Mesenchymal stem cell (in vitro differentiated cells and primary cell): Measurements from ENCODE around the gene SNAP47.

Experiments used
- DNase-seq: peaks from one replicate; pipeline ENCODE4 v3.0.0-alpha.2; 2013
- H2AFZ ChIP-seq: one replicate; pipeline ENCODE4 v1.6.1; 2013; ENCODE audit warnings: low read depth, mild to moderate bottlenecking, control low read depth, inconsistent platforms, low read length, moderate library complexity
- H2AK5ac ChIP-seq: 2 replicates; pipeline ENCODE4 v1.6.1; 2013; ENCODE audit warnings: low read length, moderate library complexity, mild to moderate bottlenecking, inconsistent platforms; ENCODE audit not compliant: severe bottlenecking
- H2BK120ac ChIP-seq: one replicate; pipeline ENCODE4 v1.6.1; 2013; ENCODE audit warnings: low read depth, mild to moderate bottlenecking, inconsistent platforms, low read length, moderate library complexity
- H2BK12ac ChIP-seq, 2 experiments: one replicate each; pipeline ENCODE4 v1.6.1; 2013; ENCODE audit warnings: inconsistent platforms in 2 of 2, low read length in 2 of 2, mild to moderate bottlenecking in 2 of 2, moderate library complexity in 2 of 2, control low read depth in 1 of 2
- H2BK15ac ChIP-seq: one replicate; pipeline ENCODE4 v1.6.1; 2013; ENCODE audit warnings: mild to moderate bottlenecking, low read depth, inconsistent platforms; ENCODE audit not compliant: poor library complexity, severe bottlenecking
- H2BK5ac ChIP-seq: 2 replicates; pipeline ENCODE4 v1.6.1; 2013; ENCODE audit warnings: low read depth, mild to moderate bottlenecking, low read length, control low read depth, inconsistent platforms; ENCODE audit not compliant: poor library complexity, severe bottlenecking
- H3K14ac ChIP-seq, 2 experiments: one replicate each; pipeline ENCODE4 v1.6.1; 2013; ENCODE audit warnings: inconsistent platforms in 2 of 2, low read length in 2 of 2, control low read depth in 1 of 2, mild to moderate bottlenecking in 1 of 2, moderate library complexity in 1 of 2
- H3K18ac ChIP-seq, 2 experiments: one replicate each; pipeline ENCODE4 v1.6.1; 2013; ENCODE audit warnings: inconsistent platforms in 2 of 2, low read length in 2 of 2, control low read depth in 1 of 2, low read depth in 1 of 2, mild to moderate bottlenecking in 1 of 2
- H3K23ac ChIP-seq, 2 experiments: one replicate each; pipeline ENCODE4 v1.6.1; 2013; ENCODE audit warnings: inconsistent platforms in 2 of 2, low read length in 2 of 2, mild to moderate bottlenecking in 2 of 2, moderate library complexity in 2 of 2, control low read depth in 1 of 2
- H3K27ac ChIP-seq: 2 replicates; pipeline ENCODE4 v1.5.1; 2013; ENCODE audit warnings: mild to moderate bottlenecking, moderate library complexity, low read length, control low read depth, inconsistent platforms; ENCODE audit not compliant: poor library complexity, severe bottlenecking
- H3K27me3 ChIP-seq, 2 experiments: 2 replicates each; pipeline versions ENCODE4 v1.6.1 to v1.7.0; 2013; ENCODE audit warnings: low read length in 2 of 2, mild to moderate bottlenecking in 2 of 2, moderate library complexity in 2 of 2, control low read depth in 1 of 2, inconsistent platforms in 1 of 2; ENCODE audit not compliant: control insufficient read depth in 1 of 2, insufficient read depth in 1 of 2
- H3K36me3 ChIP-seq, 2 experiments: 2 replicates each; pipeline versions ENCODE4 v1.6.1 to v1.7.0; 2013; ENCODE audit warnings: low read length in 2 of 2, control low read depth in 1 of 2, inconsistent platforms in 1 of 2, low read depth in 1 of 2, mild to moderate bottlenecking in 1 of 2; ENCODE audit not compliant: insufficient read depth in 2 of 2, control insufficient read depth in 1 of 2
- H3K4ac ChIP-seq, 2 experiments: one replicate each; pipeline ENCODE4 v1.6.1; 2013; ENCODE audit warnings: inconsistent platforms in 2 of 2, low read length in 2 of 2, mild to moderate bottlenecking in 2 of 2, moderate library complexity in 2 of 2, control low read depth in 1 of 2, low read depth in 1 of 2
- H3K4me1 ChIP-seq: 2 replicates; pipeline ENCODE4 v1.6.1; 2013; ENCODE audit warnings: low read depth, low read length, control low read depth; ENCODE audit not compliant: control insufficient read depth, insufficient read depth
- H3K4me2 ChIP-seq: 2 replicates; pipeline ENCODE4 v1.6.1; 2013; ENCODE audit warnings: low read length, mild to moderate bottlenecking, inconsistent platforms; ENCODE audit not compliant: poor library complexity, severe bottlenecking
- H3K4me3 ChIP-seq, 2 experiments: 2 replicates each; pipeline versions ENCODE4 v1.5.1 to v1.7.0; 2013; ENCODE audit warnings: low read length in 2 of 2, mild to moderate bottlenecking in 2 of 2, control low read depth in 1 of 2, low read depth in 1 of 2; ENCODE audit not compliant: insufficient read depth in 1 of 2
- H3K79me1 ChIP-seq: replicated peaks from 2 replicates; pipeline ENCODE4 v1.6.1; 2013; ENCODE audit warnings: mild to moderate bottlenecking, control low read depth, low read length, inconsistent platforms; ENCODE audit not compliant: poor library complexity, severe bottlenecking
- H3K9ac ChIP-seq: 2 replicates; pipeline ENCODE4 v1.7.0; 2013; ENCODE audit warnings: mild to moderate bottlenecking, low read length, moderate library complexity
- H3K9me3 ChIP-seq: 2 replicates; pipeline ENCODE4 v1.7.0; 2013; ENCODE audit warnings: mild to moderate bottlenecking, low read length; ENCODE audit not compliant: control insufficient read depth
- H4K8ac ChIP-seq: one replicate; pipeline ENCODE4 v1.6.1; 2013; ENCODE audit warnings: inconsistent platforms, mild to moderate bottlenecking, low read length, moderate library complexity
- H4K91ac ChIP-seq: one replicate; pipeline ENCODE4 v1.6.1; 2013; ENCODE audit warnings: mild to moderate bottlenecking, low read length, inconsistent platforms
- WGBS: methylation state at CpG from one replicate; pipeline ENCODE4 v1.1.7; 2013; ENCODE audit warnings: mixed read lengths; 5-methylcytosine and 5-hydroxymethylcytosine counted together

Gene SNAP47

DNA sequence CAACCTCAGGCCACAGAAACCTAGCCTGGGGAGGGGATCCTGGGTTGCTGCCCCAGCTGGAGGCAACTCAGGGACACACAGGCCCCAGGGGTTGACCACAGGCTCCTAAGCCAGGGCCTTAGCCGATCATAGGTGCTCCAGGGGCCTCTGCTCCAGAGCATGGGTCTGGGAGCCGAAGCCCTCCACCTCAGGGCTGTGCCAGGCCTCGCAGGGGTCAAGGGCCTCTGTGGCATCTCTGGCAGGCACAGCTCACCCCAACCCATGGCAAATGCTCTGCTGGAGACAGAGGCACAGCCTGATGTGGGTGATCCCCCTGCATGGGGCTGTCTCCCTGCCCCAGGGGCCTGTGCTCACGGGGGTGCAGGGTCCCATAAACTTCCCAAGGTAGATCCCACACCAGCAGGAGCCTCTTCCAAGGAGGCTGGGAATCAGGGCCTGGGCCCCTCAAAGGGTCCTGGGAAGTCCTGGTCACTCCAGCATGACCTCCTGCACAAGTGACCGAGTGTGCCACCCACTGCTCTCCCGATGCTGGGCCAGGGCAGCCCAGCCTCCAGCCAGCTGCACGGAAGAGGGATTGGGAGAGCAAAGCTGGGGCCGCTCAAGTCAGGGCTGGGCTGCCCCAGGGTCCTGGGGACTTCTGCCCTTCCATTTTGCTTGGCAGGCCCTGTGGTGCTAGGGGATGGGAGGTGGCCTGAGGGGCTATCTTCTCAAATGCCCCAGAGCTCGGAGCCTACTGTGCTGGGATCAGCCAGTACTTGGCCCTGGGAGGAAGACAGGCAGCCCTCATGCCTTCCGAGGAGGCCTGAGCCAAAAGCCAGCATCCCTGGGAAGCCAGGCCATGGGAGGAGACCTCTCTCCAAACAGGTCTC lies 58.1 kb downstream of the SNAP47 start:
- Histone ChIP-seq H2BK12ac (no peak overlapping the region), H3K79me1 (no peaks in the 10 kb centered on the region), H2BK120ac (no peak overlapping the region), H3K9me3 (no peaks in the 10 kb centered on the region), H2AFZ (no peak overlapping the region), H3K4me2 (no peak overlapping the region), H3K36me3 (no peaks in the 10 kb centered on the region), H3K4ac (no peak overlapping the region), H2BK15ac (no peak overlapping the region), H3K18ac (no peak overlapping the region), H3K23ac (no peak overlapping the region), H3K14ac (no peak overlapping the region), H4K8ac (no peak overlapping the region), H4K91ac (no peak overlapping the region), H3K27ac (no peak overlapping the region), H3K4me3 (no peak overlapping the region), H2AK5ac (peak overlapping the region; percentile 46), H3K27me3 (peaks cover 5 to 6% of the 10 kb centered on the region in 2 experiments), H3K4me1 (peaks cover 37% of the 10 kb centered on the region), H2BK5ac (no peak overlapping the region), H3K9ac (peak overlapping the region; percentile 43)
- no peak for DNase-seq
- 80% methylated on average over 10 of the region's 10 CpGs for WGBS

- peak overlapping the region in 1 of 2 experiments; percentile 69 for H3K14ac ChIP-seq
- no peak overlapping the region for H3K4ac ChIP-seq
- no peaks in the 10 kb centered on the region for H3K79me1 ChIP-seq
- H4K8ac ChIP-seq, result no peak overlapping the region
- no peak overlapping the region for H4K91ac ChIP-seq
- peak; percentile 18 for DNase-seq
- no peak overlapping the region for H3K18ac ChIP-seq
- peak overlapping the region; percentile 46 for H2AK5ac ChIP-seq
- no peaks in the 10 kb centered on the region for H3K36me3 ChIP-seq
- no peak overlapping the region for H2BK15ac ChIP-seq
- no peak overlapping the region for H2BK120ac ChIP-seq
- H3K9ac ChIP-seq, result peak overlapping the region; percentile 62
- no peak overlapping the region for H2BK12ac ChIP-seq
- WGBS, result 63% methylated on average over 12 of the region's 12 CpGs
- H3K27ac ChIP-seq, result no peak overlapping the region
- H3K4me3 ChIP-seq, result peak overlapping the region in 1 of 2 experiments; percentile 60
- H3K23ac ChIP-seq, result peak overlapping the region in 1 of 2 experiments; percentile 36
- H3K4me2 ChIP-seq, result no peak overlapping the region
- H3K4me1 ChIP-seq, result peaks cover 30% of the 10 kb centered on the region
- H2BK5ac ChIP-seq, result no peak overlapping the region
- H3K27me3 ChIP-seq, result peaks cover 5 to 10% of the 10 kb centered on the region in 2 experiments
- no peaks in the 10 kb centered on the region for H3K9me3 ChIP-seq
- no peak overlapping the region for H2AFZ ChIP-seq
These were observed 58.9 kb downstream of the SNAP47 start for GRCh38 chr1:227793948-227794816.

DNA sequence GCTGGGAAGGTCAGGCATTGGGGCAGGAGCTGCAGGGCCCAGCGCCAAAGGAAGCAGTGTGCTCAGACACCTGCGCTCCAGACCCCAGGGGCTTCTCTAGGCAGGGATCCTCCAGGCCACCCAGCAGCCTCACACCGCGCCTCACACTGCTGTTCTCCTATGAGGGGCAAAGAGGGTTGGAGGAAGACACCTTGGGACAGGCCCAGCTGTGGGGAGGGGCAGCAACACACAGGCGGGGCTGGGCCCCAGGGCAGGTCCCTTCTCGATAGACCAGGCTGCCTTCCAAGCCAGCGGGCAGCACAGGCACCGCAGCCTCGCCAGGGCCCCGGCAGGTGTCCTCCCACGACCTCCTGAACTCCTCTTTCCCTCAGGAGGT lies 59.6 kb downstream of the SNAP47 start:
- Histone ChIP-seq H2BK120ac (no peak overlapping the region), H3K27me3 (peaks cover 5 to 12% of the 10 kb centered on the region in 2 experiments), H2AFZ (no peak overlapping the region), H3K14ac (peak overlapping the region in 1 of 2 experiments; percentile 69), H4K91ac (no peak overlapping the region), H2BK5ac (no peak overlapping the region), H3K4me1 (peaks cover 24% of the 10 kb centered on the region), H2BK15ac (no peak overlapping the region), H2BK12ac (no peak overlapping the region), H3K79me1 (no peaks in the 10 kb centered on the region), H3K4me2 (no peak overlapping the region), H3K9me3 (no peaks in the 10 kb centered on the region), H3K36me3 (no peaks in the 10 kb centered on the region), H3K9ac (peak overlapping the region; percentile 40), H3K18ac (no peak overlapping the region), H3K27ac (no peak overlapping the region), H4K8ac (no peak overlapping the region), H3K23ac (no peak overlapping the region), H3K4me3 (peak overlapping the region in 1 of 2 experiments; percentile 60), H2AK5ac (no peak overlapping the region), H3K4ac (no peak overlapping the region)
- DNase-seq, result no peak
- WGBS, result 84% methylated on average over 11 of the region's 11 CpGs

- Histone ChIP-seq H2BK15ac (no peak overlapping the region), H2AFZ (no peak overlapping the region), H3K4me2 (no peak overlapping the region), H3K36me3 (no peaks in the 10 kb centered on the region), H4K91ac (no peak overlapping the region), H2AK5ac (no peak overlapping the region), H3K27ac (no peak overlapping the region), H3K14ac (no peak overlapping the region), H3K18ac (no peak overlapping the region), H3K4me3 (no peak overlapping the region), H2BK12ac (no peak overlapping the region), H3K27me3 (peaks cover 5 to 12% of the 10 kb centered on the region in 2 experiments), H3K23ac (no peak overlapping the region), H4K8ac (no peak overlapping the region), H2BK5ac (no peak overlapping the region), H3K9me3 (no peaks in the 10 kb centered on the region), H3K4me1 (peaks cover 24% of the 10 kb centered on the region), H2BK120ac (no peak overlapping the region), H3K4ac (no peak overlapping the region), H3K9ac (no peak overlapping the region), H3K79me1 (no peaks in the 10 kb centered on the region)
- WGBS, result 53% methylated on average over 3 of the region's 6 CpGs
- DNase-seq, result no peak
These were observed 60.5 kb downstream of the SNAP47 start for GRCh38 chr1:227795732-227796131.
